8988T (cell line): ENCODE data around the gene CRYBA2.

Experiments used
- DNase-seq: peaks from one replicate; pipeline ENCODE4 v3.0.0; 2011

CRYBA2 gene

GRCh38 chr2:218998414-218999002 is 5.3 kb upstream of the CRYBA2 start:
- peak; percentile 28 for DNase-seq

DNA sequence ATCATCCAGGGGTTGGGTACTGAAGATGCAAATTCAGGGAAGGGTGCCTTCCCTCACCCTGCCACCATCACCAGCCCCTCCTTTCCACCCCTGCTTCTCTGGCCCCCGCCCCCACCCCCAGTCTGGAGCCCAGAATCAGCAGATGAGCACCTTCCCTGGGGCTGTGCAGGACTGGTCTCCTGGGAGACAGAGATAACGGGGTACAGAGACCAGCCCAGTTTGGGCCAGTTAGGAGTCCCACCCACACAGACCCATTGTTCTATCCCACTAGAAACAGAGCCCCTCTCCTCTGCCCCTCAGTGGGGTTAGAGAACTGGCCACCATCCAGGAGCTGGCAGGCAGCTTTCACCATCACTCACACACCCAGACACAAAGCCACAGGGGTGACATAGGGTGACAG is 4.5 kb upstream of the CRYBA2 start:
- no peak for DNase-seq

GRCh38 chr2:218996937-218997336 is 3.7 kb upstream of the CRYBA2 start:
- peak; percentile 47 for DNase-seq

DNA sequence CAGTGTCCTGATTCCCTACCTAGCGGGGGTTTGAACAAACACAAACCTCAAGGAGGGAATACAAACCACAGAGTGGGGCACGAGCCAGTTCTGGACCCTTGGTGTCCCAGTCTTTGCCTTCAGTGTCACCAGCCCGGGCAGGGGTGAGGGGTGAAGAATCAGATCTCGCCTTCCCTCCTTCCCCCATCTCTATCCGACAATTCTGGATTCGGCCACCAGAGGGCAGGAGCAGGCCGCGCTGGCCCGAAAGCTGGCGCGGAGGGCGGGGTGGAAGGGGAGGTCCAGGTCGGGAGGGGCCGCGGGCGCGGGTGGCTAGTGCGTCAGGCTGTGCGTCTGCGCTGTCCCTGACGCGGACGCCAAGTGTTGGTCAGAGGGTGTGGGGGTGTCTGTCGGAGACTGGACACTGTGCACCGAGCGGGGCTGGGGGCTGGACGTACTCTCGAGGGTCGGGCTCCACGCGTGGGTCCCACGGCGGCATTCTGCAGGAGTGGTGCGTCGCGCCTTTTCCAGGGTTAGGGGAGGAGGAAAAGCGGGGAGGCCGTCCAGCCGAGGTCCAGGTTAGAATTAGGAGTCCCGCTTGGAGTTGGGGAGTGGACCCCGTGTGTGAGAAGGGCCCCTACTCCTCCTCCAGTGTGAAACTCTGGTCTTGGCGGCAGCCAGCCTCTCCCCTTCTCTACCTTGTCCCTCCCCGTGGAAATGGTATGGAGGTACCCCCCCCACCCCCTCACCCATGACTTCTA is 2.9 kb upstream of the CRYBA2 start:
- DNase-seq: peak; percentile 100

DNA sequence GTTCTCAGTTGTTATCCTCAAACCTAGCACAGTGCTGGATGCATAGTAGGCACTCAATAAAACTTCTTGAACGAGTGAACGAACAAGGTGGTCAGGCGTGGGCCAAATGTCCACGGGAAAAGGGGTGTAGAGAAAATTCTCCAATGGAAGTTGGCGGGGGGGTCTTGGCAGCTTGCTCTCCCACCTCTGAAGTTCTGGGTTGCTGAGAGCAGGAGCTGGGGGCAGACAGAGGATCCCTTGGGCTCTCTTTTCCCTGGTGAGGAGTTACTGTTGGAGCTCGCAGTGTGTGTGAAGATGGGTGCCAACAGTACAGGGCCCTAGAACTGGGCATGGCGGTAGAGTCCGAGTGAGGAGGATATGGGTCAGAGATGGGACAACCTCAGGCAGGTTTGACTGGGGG is 2.3 kb upstream of the CRYBA2 start:
- no peak for DNase-seq

- DNase-seq: no peak
Observed at GRCh38 chr2:218992703-218993344, 398 bp downstream of the CRYBA2 start.

- no peak for DNase-seq
Observed at GRCh38 chr2:218992196-218992595, 1.0 kb downstream of the CRYBA2 start.

DNA sequence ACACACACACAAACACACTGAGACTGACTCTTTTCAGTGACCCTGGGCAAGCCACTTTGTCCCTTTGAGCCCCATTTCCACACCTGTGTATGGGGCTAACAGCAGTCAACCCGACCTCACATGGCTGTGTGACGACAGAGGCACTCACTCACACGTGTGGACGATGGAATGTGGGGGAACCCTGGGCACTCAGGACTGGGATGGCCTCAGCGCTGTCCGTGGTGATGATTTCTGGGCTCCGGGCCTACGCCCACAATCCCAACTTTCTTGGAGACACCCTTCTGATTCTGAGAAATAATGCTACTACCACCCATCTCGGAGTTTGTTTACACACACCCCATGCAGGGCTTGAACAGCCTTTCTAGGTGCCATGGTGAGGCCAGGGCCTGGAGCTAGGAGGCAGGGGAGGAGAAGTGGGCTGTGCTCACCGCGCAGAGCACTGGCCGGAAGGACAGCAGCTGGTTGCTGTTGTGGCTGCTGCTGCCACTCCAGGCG is 1.5 kb downstream of the CRYBA2 start:
- peak; percentile 58 for DNase-seq

DNA sequence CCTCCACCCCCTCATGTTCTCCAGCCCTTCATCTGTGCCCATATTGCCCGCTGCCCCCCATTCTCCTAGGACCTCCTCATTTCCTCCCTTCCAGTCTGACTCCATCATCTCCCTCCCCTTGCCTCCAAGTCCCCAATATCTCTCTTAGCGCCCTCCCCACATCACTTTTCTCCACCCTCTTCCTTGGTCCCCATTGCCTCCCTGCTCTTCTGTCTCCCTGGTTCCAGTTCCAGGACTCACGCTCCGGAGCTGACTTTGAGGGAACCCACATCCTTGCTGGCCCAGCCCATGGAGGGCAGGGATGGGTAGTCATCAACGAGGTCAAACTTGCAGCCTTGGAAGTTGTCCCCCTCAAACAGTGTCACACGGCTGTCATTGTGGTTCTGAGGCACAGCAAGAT is 2.6 kb downstream of the CRYBA2 start:
- DNase-seq: peak; percentile 28

- no peak for DNase-seq
Observed at GRCh38 chr2:218990052-218990451, 3.2 kb downstream of the CRYBA2 start.

- DNase-seq: no peak
Observed at GRCh38 chr2:218988650-218989049, 4.6 kb downstream of the CRYBA2 start.

DNA sequence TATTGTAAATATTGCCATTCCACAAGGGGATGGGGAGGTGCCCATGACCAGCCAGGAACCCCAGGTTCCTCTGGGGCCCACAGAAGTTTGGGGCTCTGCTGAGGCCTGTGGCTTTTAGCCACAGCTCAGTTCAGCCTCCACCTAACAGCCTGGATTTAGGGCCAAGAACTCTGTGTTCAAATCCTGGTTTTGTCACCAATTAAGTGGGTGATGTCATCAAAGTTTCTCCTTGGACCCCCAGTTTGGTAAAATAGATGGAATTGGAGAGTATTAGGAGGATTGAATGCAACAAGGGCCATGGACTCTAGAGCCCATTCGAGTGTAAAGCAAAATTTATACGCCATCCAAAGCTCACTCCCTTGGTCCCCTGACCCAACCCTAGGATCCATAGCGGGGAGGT is 5.1 kb downstream of the CRYBA2 start:
- peak; percentile 21 for DNase-seq

DNA sequence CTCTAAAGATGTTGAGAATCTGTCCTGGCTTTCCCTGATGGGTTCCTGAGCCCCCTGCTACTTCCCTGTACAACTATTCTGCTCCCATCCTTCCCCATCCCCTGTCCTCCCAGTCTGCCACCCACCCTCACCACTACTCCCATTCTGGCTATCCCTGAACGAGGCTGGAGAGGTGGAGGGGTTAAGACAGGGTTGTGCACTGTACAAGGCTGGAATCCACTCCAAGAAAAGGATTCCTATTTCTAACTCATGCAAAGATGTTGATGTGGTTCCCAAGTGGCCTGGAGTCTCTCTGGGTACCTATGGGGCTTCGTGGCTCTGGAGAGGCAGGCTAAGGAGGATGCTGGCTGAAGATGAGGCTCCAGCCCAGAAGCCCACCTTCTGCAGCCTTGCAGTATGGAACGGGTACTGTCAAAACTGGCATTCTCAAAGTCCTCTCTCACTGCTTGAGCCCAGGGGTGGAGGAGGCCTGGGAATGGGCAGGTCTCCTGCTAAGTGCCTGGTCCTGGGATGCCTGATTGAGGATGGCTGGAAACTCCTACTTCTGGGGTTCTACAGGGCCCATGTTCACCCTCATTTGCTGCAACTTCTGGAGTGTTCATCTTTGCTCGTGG is 7.0 kb downstream of the CRYBA2 start:
- DNase-seq: peak; percentile 20

DNA sequence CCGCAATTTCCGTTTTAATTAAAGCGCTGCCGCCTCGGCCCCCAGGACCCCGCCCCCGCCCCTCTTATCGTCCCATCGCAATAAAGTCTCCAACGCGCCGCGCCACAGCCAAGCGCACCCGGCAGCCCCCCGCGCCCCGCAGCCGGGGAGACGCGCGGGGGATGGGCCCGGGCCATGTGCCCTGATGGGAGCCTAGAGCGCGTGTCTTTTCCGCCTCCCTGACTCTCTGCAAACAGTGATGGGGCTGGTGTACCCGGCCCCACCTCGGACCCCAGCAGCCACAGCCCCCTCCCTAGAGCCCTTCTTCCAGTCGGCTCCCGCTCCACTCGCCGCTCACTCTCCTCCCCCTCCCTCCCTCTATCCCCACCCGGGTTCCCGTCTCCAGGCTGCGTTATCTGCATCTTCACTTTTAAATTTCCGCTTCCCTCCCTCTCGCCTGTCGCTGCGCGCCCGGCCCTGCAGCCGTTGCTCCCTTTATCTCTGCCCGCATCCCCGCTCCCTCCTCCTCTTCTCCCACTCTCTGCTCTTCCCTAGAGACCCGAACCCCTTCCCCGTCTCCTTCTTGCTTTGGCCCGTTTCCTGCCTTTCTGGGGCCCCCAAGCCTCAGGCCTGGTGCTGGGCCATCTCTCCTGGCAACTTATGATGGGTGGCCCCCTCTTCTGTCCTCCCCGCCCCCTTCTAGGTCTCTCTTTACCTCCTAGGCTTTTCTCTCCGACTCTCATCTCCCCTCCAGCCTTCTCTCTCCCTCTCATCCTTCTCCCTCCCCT is 7.7 kb downstream of the CRYBA2 start:
- peak; percentile 22 for DNase-seq

- DNase-seq: no peak
Observed at GRCh38 chr2:218985021-218985324, 8.2 kb downstream of the CRYBA2 start, which contains the start of gene FEV. FEV (minus strand) TSS chr2:218985184; CDS start chr2:218985075, 109 bp downstream.

GRCh38 chr2:218984239-218985020 is 8.8 kb downstream of the CRYBA2 start:
- DNase-seq: peak; percentile 59

GRCh38 chr2:218983934-218984238 is 9.3 kb downstream of the CRYBA2 start:
- DNase-seq: no peak

DNA sequence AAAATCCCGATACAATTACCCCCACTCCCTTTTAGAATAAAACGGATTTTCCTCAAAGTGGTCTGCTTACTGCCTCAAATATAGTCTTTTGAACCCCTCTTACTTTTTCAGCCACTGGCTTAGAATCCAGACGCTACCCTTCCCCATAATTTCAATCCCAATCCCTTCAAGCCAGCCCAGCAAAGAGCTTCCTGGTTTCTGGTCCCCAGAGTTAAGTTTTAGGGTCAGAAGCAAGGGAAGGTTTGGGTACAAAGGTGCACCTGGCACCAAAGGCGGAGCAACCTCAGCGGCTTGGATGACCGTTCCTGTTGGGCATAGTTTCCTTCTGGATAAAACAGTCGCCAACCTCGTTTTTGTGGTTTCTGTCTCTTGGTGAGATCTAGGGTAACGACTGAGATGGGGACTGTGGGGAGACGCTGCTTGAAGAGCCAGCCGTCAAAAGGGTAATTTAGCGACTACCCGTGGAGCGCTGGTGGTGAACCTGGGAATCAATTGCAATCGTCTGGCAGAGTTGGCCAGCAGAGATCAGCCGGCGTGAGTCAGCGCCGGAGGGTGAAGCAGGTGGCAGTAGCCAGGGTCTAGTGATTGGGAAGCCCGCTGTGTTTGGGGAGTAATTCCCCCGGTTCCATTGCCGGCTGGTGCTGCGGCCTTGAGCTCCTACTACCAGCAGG is 9.8 kb downstream of the CRYBA2 start:
- peak; percentile 31 for DNase-seq

GRCh38 chr2:218982586-218983262 is 10.5 kb downstream of the CRYBA2 start:
- DNase-seq: peak; percentile 36

DNA sequence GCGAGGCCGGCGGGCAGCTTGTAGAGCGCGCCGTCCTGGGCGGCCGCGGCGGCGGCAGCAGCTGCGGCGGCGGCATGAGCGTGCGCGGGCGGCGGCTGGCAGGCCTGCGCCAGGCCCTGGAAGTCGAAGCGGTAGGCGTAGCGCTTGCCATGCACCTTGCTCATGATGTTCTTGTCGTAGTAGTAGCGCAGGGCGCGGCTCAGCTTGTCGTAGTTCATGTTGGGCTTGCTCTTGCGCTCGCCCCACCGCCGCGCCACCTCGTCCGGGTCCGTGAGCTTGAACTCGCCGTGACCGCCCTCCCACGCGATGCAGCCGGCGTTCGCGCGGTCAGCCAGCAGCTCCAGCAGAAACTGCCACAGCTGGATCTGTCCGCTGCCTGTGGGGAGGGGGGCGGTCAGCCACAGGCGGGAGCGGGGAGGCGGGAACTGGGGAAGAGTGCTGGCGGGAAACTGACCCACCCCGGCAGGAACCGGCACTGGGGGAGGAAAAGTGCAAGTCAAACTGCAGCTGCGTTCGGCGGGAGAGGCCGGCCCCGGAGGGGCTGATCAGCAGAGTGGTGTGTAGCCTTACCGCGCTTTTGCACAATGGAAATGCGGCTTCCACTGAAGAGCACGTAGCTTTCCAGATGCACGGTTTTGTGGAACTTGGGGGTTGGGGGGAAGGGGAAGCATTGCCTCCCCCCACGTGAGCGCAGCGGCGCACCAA is 11.2 kb downstream of the CRYBA2 start:
- peak; percentile 20 for DNase-seq
